IgD-negative memory B cell (primary cell): ENCODE results near the gene NAA16. TPM values are rescaled to one million over a fixed set of nuclear protein-coding genes. Genes with fewer than 3 reads are reported as not detected.
"Not testable (repeated sequence)": the region's sequence is repeated elsewhere in the genome, so short reads cannot be mapped to it uniquely, and the experiment has no call there.

ENCODE experiments used
- H3K27ac Mint-ChIP-seq, 3 donors: one replicate each; pipeline ENCODE4 v1.8.0; 2020 to 2022; ENCODE audit warnings: mild to moderate bottlenecking in 3 of 3, mixed read lengths in 3 of 3, moderate library complexity in 1 of 3
- H3K27me3 Mint-ChIP-seq: one replicate; pipeline ENCODE4 v1.8.0; 2021; ENCODE audit warnings: mixed read lengths
- H3K36me3 Mint-ChIP-seq: one replicate; pipeline ENCODE4 v1.8.0; 2020; ENCODE audit warnings: mild to moderate bottlenecking, mixed read lengths
- H3K4me1 Mint-ChIP-seq, 3 donors: one replicate each; pipeline ENCODE4 v1.8.0; 2020 to 2022; ENCODE audit warnings: mixed read lengths in 3 of 3, mild to moderate bottlenecking in 1 of 3
- H3K4me3 Mint-ChIP-seq, 4 donors: one replicate each; pipeline ENCODE4 v1.8.0; 2020 to 2022; ENCODE audit warnings: mild to moderate bottlenecking in 4 of 4, mixed read lengths in 4 of 4, moderate library complexity in 3 of 4
- H3K9me3 Mint-ChIP-seq, 3 donors: one replicate each; pipeline ENCODE4 v1.8.0; 2020 to 2021; ENCODE audit warnings: mixed read lengths in 3 of 3, mild to moderate bottlenecking in 1 of 3
- polyA plus RNA-seq: library from polyadenylated mRNA; unstranded; fragments of 300-500 nt; fragmentation: Illumina TruSeq; gene quantifications from one replicate; pipeline ENCODE4 v1.2.3, GENCODE V29; 2021

Gene NAA16
- polyA plus RNA-seq, 1 donor from 2014 or later, result 7.7 TPM

- not testable (repeated sequence) for H3K4me3 Mint-ChIP-seq, H3K9me3 Mint-ChIP-seq, H3K36me3 Mint-ChIP-seq, H3K27me3 Mint-ChIP-seq, H3K4me1 Mint-ChIP-seq, H3K27ac Mint-ChIP-seq
Observed at GRCh38 chr13:41421983-41422382, 110.9 kb downstream of the NAA16 start.

DNA sequence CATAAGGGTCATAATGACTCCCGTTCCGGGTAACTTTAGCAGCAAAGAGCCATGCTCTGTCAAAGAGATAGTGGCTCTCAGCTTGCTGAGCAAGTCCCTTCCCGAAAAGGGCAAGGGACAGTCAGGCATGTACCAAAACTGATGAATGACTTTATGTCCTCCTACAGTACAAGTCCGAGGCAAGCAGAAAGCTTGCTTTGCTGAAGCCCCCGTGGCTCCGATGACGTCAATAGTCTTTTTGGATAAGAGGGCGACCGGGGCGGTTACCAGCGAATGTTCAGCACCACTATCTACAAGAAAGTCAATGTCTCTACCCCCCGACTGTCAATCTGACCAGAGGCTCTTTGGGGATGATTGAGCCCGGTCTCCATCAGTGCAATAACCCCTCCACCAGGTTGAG, 112.2 kb downstream of the NAA16 start:
- not testable (repeated sequence) for H3K36me3 Mint-ChIP-seq, H3K27ac Mint-ChIP-seq, H3K9me3 Mint-ChIP-seq, H3K4me3 Mint-ChIP-seq, H3K4me1 Mint-ChIP-seq
- peaks cover 11% of the 10 kb centered on the region for H3K27me3 Mint-ChIP-seq

DNA sequence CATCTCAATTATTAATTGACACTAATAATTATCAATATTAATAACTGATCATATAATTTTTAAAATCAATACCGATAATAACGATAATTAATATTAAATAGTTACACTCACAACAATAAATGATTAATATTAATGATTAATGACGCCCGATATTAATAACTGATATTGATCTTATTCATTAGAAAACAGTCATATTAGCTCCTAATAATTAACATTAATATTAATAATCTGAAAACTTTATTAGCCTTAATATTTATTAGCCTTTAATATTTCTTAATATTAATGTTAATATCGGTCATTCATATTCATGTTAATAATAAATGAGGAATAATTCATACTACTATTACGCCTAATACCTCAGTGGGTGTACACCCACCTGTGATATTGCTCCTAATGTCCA, 113.6 kb downstream of the NAA16 start:
- H3K27ac Mint-ChIP-seq, H3K4me3 Mint-ChIP-seq, H3K36me3 Mint-ChIP-seq, H3K4me1 Mint-ChIP-seq, H3K9me3 Mint-ChIP-seq: not testable (repeated sequence)
- peaks cover 11% of the 10 kb centered on the region for H3K27me3 Mint-ChIP-seq

DNA sequence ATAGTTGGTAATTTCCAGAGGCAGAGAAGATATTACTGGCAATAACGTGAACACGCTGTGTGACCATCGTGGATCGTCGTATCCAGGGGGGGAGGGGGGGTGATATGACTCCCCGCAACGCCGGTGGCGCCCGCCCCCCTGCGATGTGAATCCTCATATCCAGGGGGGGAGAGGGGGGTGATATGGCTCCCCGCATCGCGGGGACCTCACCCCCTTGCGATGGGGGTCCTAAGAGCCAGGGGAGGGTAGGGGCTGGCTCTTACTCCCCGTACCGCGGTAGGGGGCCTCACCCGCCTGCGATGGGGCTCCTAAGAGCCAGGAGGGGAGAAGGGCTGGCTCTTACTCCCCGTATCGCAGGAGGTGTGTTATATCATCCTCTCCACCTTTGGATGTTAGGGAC, 115.0 kb downstream of the NAA16 start:
- H3K9me3 Mint-ChIP-seq, result peaks cover 0 to 7% (median 0%) of the 10 kb centered on the region in 3 donors
- no peak overlapping the region for H3K4me3 Mint-ChIP-seq

More for the DNA sequence above, 115.0 kb downstream of the NAA16 start:
- Mint-ChIP-seq H3K36me3 (no peaks in the 10 kb centered on the region), H3K27me3 (peaks cover 11% of the 10 kb centered on the region), H3K27ac (no peak overlapping the region), H3K4me1 (peaks cover 4 to 5% (median 4%) of the 10 kb centered on the region in 3 donors)

Other genes with a start within 250 kb of the NAA16 start
- gene WBP4, start 249.8 kb upstream of the NAA16 start, polyA plus RNA-seq, result 3.7 TPM
- gene KBTBD6, start 178.5 kb upstream of the NAA16 start, polyA plus RNA-seq, result 1.5 TPM
- 4.3 TPM for gene KBTBD7, start 116.7 kb upstream of the NAA16 start, polyA plus RNA-seq
- 9.8 TPM for gene MTRF1, start 47.7 kb upstream of the NAA16 start, polyA plus RNA-seq
- gene RGCC, start 146.3 kb downstream of the NAA16 start, polyA plus RNA-seq, result 6.8 TPM